Osteocyte (in vitro differentiated cells): ENCODE results near the gene EPB41L2. TPM values are rescaled to one million over a fixed set of nuclear protein-coding genes. Genes with fewer than 3 reads are reported as not detected.

Source experiments
- DNase-seq: peaks from one replicate; pipeline ENCODE4 v3.0.0; 2021; ENCODE audit warnings: mixed read lengths; ENCODE audit not compliant: unreplicated experiment; ENCODE audit errors: extremely low spot score
- H3K27ac Mint-ChIP-seq: one replicate; pipeline ENCODE4 v1.8.0; 2021; ENCODE audit warnings: mild to moderate bottlenecking, mixed read lengths; ENCODE audit not compliant: unreplicated experiment
- H3K27me3 Mint-ChIP-seq: one replicate; pipeline ENCODE4 v1.8.0; 2021; ENCODE audit warnings: mixed read lengths; ENCODE audit not compliant: unreplicated experiment
- H3K36me3 Mint-ChIP-seq: one replicate; pipeline ENCODE4 v1.8.0; 2021; ENCODE audit warnings: mixed read lengths; ENCODE audit not compliant: unreplicated experiment
- H3K4me1 Mint-ChIP-seq: one replicate; pipeline ENCODE4 v1.8.0; 2021; ENCODE audit warnings: mixed read lengths; ENCODE audit not compliant: unreplicated experiment
- H3K4me3 Mint-ChIP-seq: one replicate; pipeline ENCODE4 v1.8.0; 2021; ENCODE audit warnings: mild to moderate bottlenecking, moderate library complexity, mixed read lengths; ENCODE audit not compliant: unreplicated experiment
- H3K9me3 Mint-ChIP-seq: one replicate; pipeline ENCODE4 v1.8.0; 2021; ENCODE audit warnings: mixed read lengths; ENCODE audit not compliant: unreplicated experiment
- CTCF ChIP-seq: fragments of 200-600 bp; sonication (generic); IDR thresholded peaks from 2 replicates; pipeline ENCODE4 v1.5.0; 2021; ENCODE audit warnings: antibody characterized with exemption, mild to moderate bottlenecking, moderate library complexity
- total RNA-seq: library from RNA; stranded (reverse); gene quantifications from 2 replicates; pipeline ENCODE4 v1.2.1, GENCODE V29; 2021

Gene EPB41L2
- total RNA-seq, 1 donor from 2014 or later: 65.3 TPM

DNA sequence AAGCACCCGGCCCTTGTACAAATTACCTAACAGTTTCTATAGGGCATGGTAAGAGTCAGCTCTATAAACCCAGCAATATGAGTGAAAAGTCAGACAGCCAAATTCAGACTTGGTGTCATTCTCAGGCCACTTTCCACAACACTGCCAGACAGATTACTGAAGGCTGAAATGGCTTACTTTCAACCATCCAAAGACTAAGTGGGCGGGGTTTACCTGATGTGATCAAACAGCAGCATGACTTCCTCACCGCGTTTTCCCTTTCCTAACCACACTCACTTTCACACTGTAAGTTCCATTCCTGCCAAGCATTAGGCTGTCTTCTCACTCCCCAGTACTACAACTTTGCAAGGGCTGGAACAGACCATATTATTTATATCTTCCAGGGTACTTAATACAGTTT, 149.9 kb downstream of the EPB41L2 start:
- DNase-seq: no peak
- H3K4me1 Mint-ChIP-seq: peaks cover 8% of the 10 kb centered on the region
- H3K36me3 Mint-ChIP-seq: peaks cover 8% of the 10 kb centered on the region
- H3K27ac Mint-ChIP-seq: no peak overlapping the region
- no peak overlapping the region for H3K4me3 Mint-ChIP-seq
- no peak for TF ChIP-seq CTCF
- peaks cover 11% of the 10 kb centered on the region for H3K9me3 Mint-ChIP-seq
- H3K27me3 Mint-ChIP-seq: no peaks in the 10 kb centered on the region

DNA sequence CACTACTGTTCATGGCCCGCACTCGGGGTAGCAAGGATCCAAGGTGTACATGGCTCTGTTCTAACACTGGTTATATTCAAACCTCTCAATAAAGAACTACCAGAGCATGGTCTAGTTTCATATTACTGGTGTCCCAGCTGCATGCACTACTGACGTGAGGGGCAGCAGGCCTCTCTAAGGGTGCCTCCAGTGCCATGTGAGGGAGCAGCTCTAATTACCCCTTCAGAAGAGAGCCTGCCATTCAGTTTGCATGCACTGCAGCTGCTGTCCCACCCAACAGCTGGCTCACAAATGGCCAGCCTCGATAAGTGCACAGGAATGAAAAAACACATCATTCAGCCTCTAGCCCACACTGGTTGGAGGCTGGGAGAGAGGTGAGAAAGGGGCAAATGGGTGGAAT, 150.6 kb downstream of the EPB41L2 start:
- peaks cover 11% of the 10 kb centered on the region for H3K9me3 Mint-ChIP-seq
- H3K36me3 Mint-ChIP-seq: peaks cover 6% of the 10 kb centered on the region
- H3K4me3 Mint-ChIP-seq: no peak overlapping the region
- no peaks in the 10 kb centered on the region for H3K27me3 Mint-ChIP-seq
- no peak overlapping the region for H3K27ac Mint-ChIP-seq
- no peak for DNase-seq
- TF ChIP-seq CTCF: no peak
- peaks cover 15% of the 10 kb centered on the region for H3K4me1 Mint-ChIP-seq

DNA sequence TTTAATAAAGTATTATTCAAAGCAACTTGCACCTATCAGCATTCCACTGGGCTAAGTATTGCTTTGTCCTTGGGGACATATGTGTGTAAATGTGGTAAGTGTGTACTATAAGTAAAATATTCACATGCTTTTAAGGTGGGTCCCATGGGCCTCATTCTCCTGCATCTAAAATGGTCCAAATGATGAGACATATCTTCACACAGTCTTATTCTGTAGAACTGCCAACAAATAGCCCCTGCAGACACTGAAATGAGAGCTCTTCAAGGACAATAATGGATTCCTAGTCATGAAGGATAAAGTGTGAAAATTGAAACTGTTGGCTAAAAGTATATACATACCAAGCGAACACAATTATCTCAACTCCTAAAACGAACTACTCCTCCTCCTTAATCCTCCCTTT, 154.1 kb downstream of the EPB41L2 start:
- no peak for DNase-seq
- Mint-ChIP-seq H3K27me3 (no peaks in the 10 kb centered on the region), H3K36me3 (peaks cover 6% of the 10 kb centered on the region), H3K4me1 (peaks cover 26% of the 10 kb centered on the region), H3K9me3 (peaks cover 11% of the 10 kb centered on the region), H3K27ac (no peak overlapping the region), H3K4me3 (no peak overlapping the region)
- TF ChIP-seq CTCF: no peak

DNA sequence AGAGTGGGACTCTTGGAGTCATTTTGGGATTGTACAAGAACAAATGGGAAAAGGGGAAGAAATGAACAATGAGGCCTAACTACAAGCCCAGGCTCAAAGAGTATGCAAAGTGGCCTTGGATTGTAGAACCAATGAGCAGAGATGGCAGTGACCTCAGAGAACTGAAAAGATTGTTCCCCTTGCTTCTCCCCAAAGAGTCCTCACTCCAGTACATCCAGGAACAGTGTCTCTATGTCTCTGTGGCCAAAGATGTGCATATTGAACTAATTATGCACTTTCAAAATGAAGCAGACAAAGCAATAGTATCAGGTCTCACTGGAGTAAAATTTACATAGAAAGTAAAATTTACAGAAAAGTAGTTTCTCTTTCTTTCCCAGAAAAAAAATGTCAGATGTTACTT, 154.9 kb downstream of the EPB41L2 start:
- peaks cover 6% of the 10 kb centered on the region for H3K36me3 Mint-ChIP-seq
- H3K4me1 Mint-ChIP-seq: peaks cover 26% of the 10 kb centered on the region
- H3K27ac Mint-ChIP-seq: peak overlapping the region; percentile 6
- no peak overlapping the region for H3K4me3 Mint-ChIP-seq
- peaks cover 11% of the 10 kb centered on the region for H3K9me3 Mint-ChIP-seq
- no peak for TF ChIP-seq CTCF
- no peak for DNase-seq
- H3K27me3 Mint-ChIP-seq: no peaks in the 10 kb centered on the region

DNA sequence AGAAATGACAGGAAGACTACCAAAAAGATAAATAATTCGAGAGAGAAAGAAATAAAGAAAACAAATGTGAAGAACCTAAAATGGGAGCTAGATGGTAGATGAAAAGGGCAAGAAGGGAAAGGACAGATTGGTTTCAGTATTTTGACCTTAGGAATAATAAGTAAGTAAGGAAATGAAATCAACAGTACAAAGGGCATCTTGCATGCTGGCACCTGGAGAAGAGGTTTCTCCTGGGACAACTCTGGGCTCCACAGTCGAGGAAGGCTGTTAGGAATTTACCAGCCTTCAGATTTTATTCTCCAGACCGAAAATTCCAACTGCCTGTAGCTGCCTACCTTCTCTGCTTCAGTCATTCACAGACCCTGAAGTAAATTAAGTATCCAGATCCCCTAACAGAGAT, 155.4 kb downstream of the EPB41L2 start:
- H3K9me3 Mint-ChIP-seq: peaks cover 11% of the 10 kb centered on the region
- TF ChIP-seq CTCF: no peak
- peaks cover 6% of the 10 kb centered on the region for H3K36me3 Mint-ChIP-seq
- H3K27ac Mint-ChIP-seq: peak overlapping the region; percentile 64
- DNase-seq: no peak
- H3K4me3 Mint-ChIP-seq: no peak overlapping the region
- H3K27me3 Mint-ChIP-seq: no peaks in the 10 kb centered on the region
- peaks cover 25% of the 10 kb centered on the region for H3K4me1 Mint-ChIP-seq
